Tibial nerve (tissue), 4 donors: ENCODE data around the gene TMEM237. TPM values are rescaled to one million over a fixed set of nuclear protein-coding genes. Genes with fewer than 3 reads are reported as not detected.

Experiments used
- DNase-seq, 2 donors: peaks; one replicate each; pipeline ENCODE4 v3.0.0-alpha.2; 2019; ENCODE audit warnings: low spot score in 2 of 2
- H3K27ac ChIP-seq, 4 donors: fragments of 200-600 bp; sonication (generic) in 3 of 4; one replicate each; pipeline ENCODE4 v1.5.1; 2017 to 2019; ENCODE audit warnings: mild to moderate bottlenecking in 1 of 4
- H3K27me3 ChIP-seq, 2 donors: fragments of 200-600 bp; sonication (generic) in 1 of 2; one replicate each; pipeline versions ENCODE4 v1.5.1 to v1.6.0; 2017 to 2019
- H3K36me3 ChIP-seq, 3 donors: fragments of 200-600 bp; sonication (generic); one replicate each; pipeline ENCODE4 v1.5.1; 2018 to 2019
- H3K4me1 ChIP-seq, 4 donors: fragments of 200-600 bp; sonication (generic) in 3 of 4; one replicate each; pipeline ENCODE4 v1.5.1; 2017 to 2019
- H3K4me3 ChIP-seq, 4 donors: fragments of 200-600 bp; sonication (generic) in 3 of 4; one replicate each; pipeline ENCODE4 v1.5.1; 2017 to 2019; ENCODE audit warnings: mild to moderate bottlenecking in 1 of 4, moderate library complexity in 1 of 4
- H3K9me3 ChIP-seq, 4 donors: fragments of 200-600 bp; sonication (generic) in 3 of 4; one replicate each; pipeline ENCODE4 v1.5.1; 2017 to 2019
- CTCF ChIP-seq, 5 experiments: fragments of 200-600 bp in 3 of 5; fragments of 450-650 bp in 2 of 5; sonication (generic) in 3 of 5; IDR thresholded peaks; one replicate each; pipeline ENCODE4 v1.5.1; 2016 to 2019; ENCODE audit warnings: antibody characterized with exemption in 5 of 5, mild to moderate bottlenecking in 3 of 5, moderate library complexity in 2 of 5
- EP300 ChIP-seq, 2 donors: sonication (generic); formaldehyde crosslinking; IDR thresholded peaks; one replicate each; pipeline ENCODE4 v1.6.1; 2017; ENCODE audit warnings: antibody characterized with exemption in 2 of 2, mild to moderate bottlenecking in 1 of 2
- POLR2A ChIP-seq, 2 donors: fragments of 450-650 bp; IDR thresholded peaks; one replicate each; pipeline ENCODE4 v1.6.1; 2017; ENCODE audit warnings: antibody characterized with exemption in 2 of 2, mild to moderate bottlenecking in 2 of 2, moderate library complexity in 2 of 2
- WGBS, 2 donors: methylation state at CpG; one replicate each; pipeline ENCODE4 v1.1.5; 2018; 5-methylcytosine and 5-hydroxymethylcytosine counted together
- total RNA-seq, 4 donors: library from RNA; depleted of rRNA; stranded (reverse); fragments of >200 nt; gene quantifications; one replicate each; pipeline ENCODE4 v1.1.0, GENCODE V29; 2016

Gene TMEM237
- total RNA-seq, 4 donors from 2014 or later, result 7.2 to 32.1 (median 21.1) TPM

- Histone ChIP-seq H3K4me3 (no peak overlapping the region), H3K36me3 (peaks cover 0 to 85% (median 2%) of the 10 kb centered on the region in 3 donors), H3K9me3 (no peaks in the 10 kb centered on the region), H3K27ac (no peak overlapping the region), H3K4me1 (no peaks in the 10 kb centered on the region), H3K27me3 (no peaks in the 10 kb centered on the region)
- no peak for DNase-seq
- no peak for TF ChIP-seq POLR2A (IDR thresholded peaks at IDR 0.05)
- TF ChIP-seq CTCF (IDR thresholded peaks at IDR 0.05), result no peak
- TF ChIP-seq EP300 (IDR thresholded peaks at IDR 0.05), result no peak
- WGBS, 2 donors, result 95 to 97% methylated on average over 8 of the region's 8 CpGs
Measured at GRCh38 chr2:201631041-201631440, 12.3 kb downstream of the TMEM237 start.

- no peak overlapping the region for H3K4me3 ChIP-seq
- H3K27ac ChIP-seq, result no peak overlapping the region
- H3K27me3 ChIP-seq, result no peaks in the 10 kb centered on the region
- TF ChIP-seq CTCF (IDR thresholded peaks at IDR 0.05), result no peak
- TF ChIP-seq POLR2A (IDR thresholded peaks at IDR 0.05), result no peak
- no peak for TF ChIP-seq EP300 (IDR thresholded peaks at IDR 0.05)
- H3K36me3 ChIP-seq, result peaks cover 0 to 81% (median 2%) of the 10 kb centered on the region in 3 donors
- no peaks in the 10 kb centered on the region for H3K4me1 ChIP-seq
- WGBS, 2 donors, result 81% methylated on average over 2 of the region's 2 CpGs
- no peaks in the 10 kb centered on the region for H3K9me3 ChIP-seq
- no peak for DNase-seq
Measured at GRCh38 chr2:201630577-201630976, 12.7 kb downstream of the TMEM237 start.

GRCh38 chr2:201628545-201628944, 14.8 kb downstream of the TMEM237 start:
- no peak for DNase-seq
- no peaks in the 10 kb centered on the region for H3K4me1 ChIP-seq
- H3K27me3 ChIP-seq, result no peaks in the 10 kb centered on the region
- no peaks in the 10 kb centered on the region for H3K9me3 ChIP-seq
- no peak overlapping the region for H3K4me3 ChIP-seq
- no peak for TF ChIP-seq CTCF (IDR thresholded peaks at IDR 0.05)
- TF ChIP-seq POLR2A (IDR thresholded peaks at IDR 0.05), result no peak
- no peak for TF ChIP-seq EP300 (IDR thresholded peaks at IDR 0.05)
- no peak overlapping the region for H3K27ac ChIP-seq
- 81 to 95% methylated on average over 2 of the region's 2 CpGs for WGBS, 2 donors
- peaks cover 0 to 66% (median 2%) of the 10 kb centered on the region in 3 donors for H3K36me3 ChIP-seq

GRCh38 chr2:201622306-201622970, 20.9 kb downstream of the TMEM237 start:
- no peak for DNase-seq
- Histone ChIP-seq H3K27ac (no peak overlapping the region), H3K9me3 (no peaks in the 10 kb centered on the region), H3K4me3 (no peak overlapping the region), H3K4me1 (peaks cover 0 to 6% (median 0%) of the 10 kb centered on the region in 4 donors), H3K36me3 (peaks cover 0 to 35% (median 0%) of the 10 kb centered on the region in 3 donors), H3K27me3 (no peaks in the 10 kb centered on the region)
- no peak for TF ChIP-seq EP300 (IDR thresholded peaks at IDR 0.05)
- TF ChIP-seq POLR2A (IDR thresholded peaks at IDR 0.05), result no peak
- TF ChIP-seq CTCF (IDR thresholded peaks at IDR 0.05), result no peak
- WGBS, 2 donors, result 57 to 71% methylated on average over 5 of the region's 5 CpGs

GRCh38 chr2:201621293-201621999, 21.9 kb downstream of the TMEM237 start:
- WGBS, 2 donors, result 91% methylated on average over 4 of the region's 4 CpGs
- Histone ChIP-seq H3K27ac (no peak overlapping the region), H3K36me3 (peaks cover 0 to 25% (median 0%) of the 10 kb centered on the region in 3 donors), H3K9me3 (no peaks in the 10 kb centered on the region), H3K4me1 (peaks cover 0 to 6% (median 0%) of the 10 kb centered on the region in 4 donors), H3K4me3 (no peak overlapping the region), H3K27me3 (no peaks in the 10 kb centered on the region)
- DNase-seq, result no peak
- TF ChIP-seq CTCF (IDR thresholded peaks at IDR 0.05), result no peak
- TF ChIP-seq EP300 (IDR thresholded peaks at IDR 0.05), result no peak
- no peak for TF ChIP-seq POLR2A (IDR thresholded peaks at IDR 0.05)
